Astrocyte (in vitro differentiated cells and primary cell): ENCODE results near the gene MESD. TPM values are rescaled to one million over a fixed set of nuclear protein-coding genes. Genes with fewer than 3 reads are reported as not detected.

Experiments used
- DNase-seq: peaks from one replicate; pipeline ENCODE4 v3.0.0-alpha.2; 2010; ENCODE audit warnings: low read depth
- FAIRE-seq: peaks from 2 replicates; lab custom pipeline; 2011; peaks lifted over from hg19 to GRCh38; lab: Jason Lieb, UNC
- H2AFZ ChIP-seq: 2 replicates; pipeline ENCODE4 v1.6.0; 2012; ENCODE audit warnings: low read depth, low read length, inconsistent platforms
- H3K27ac ChIP-seq: 2 replicates; pipeline ENCODE4 v1.5.1; 2011; ENCODE audit warnings: low read depth, low read length, inconsistent platforms
- H3K27me3 ChIP-seq: 2 replicates; pipeline ENCODE4 v1.6.0; 2011; ENCODE audit warnings: low read length, inconsistent platforms; ENCODE audit not compliant: insufficient read depth
- H3K36me3 ChIP-seq: 2 replicates; pipeline ENCODE4 v1.5.1; 2011; ENCODE audit warnings: low read length, inconsistent platforms; ENCODE audit not compliant: insufficient read depth
- H3K4me1 ChIP-seq: 2 replicates; pipeline ENCODE4 v1.5.1; 2011; ENCODE audit warnings: low read length, inconsistent platforms; ENCODE audit not compliant: insufficient read depth
- H3K4me2 ChIP-seq: 2 replicates; pipeline ENCODE4 v1.6.0; 2012; ENCODE audit warnings: low read length, inconsistent platforms
- H3K4me3 ChIP-seq: 2 replicates; pipeline ENCODE4 v1.5.1; 2011; ENCODE audit warnings: low read depth, mild to moderate bottlenecking, low read length, inconsistent platforms; ENCODE audit not compliant: insufficient read depth
- H3K79me2 ChIP-seq: 2 replicates; pipeline ENCODE4 v1.6.0; 2012; ENCODE audit warnings: mild to moderate bottlenecking, low read length, inconsistent platforms; ENCODE audit not compliant: insufficient read depth
- H3K9ac ChIP-seq: 2 replicates; pipeline ENCODE4 v1.6.0; 2012; ENCODE audit warnings: mild to moderate bottlenecking, low read length, inconsistent platforms
- H3K9me3 ChIP-seq: 2 replicates; pipeline ENCODE4 v1.5.1; 2012; ENCODE audit warnings: low read depth, mild to moderate bottlenecking, low read length, inconsistent platforms; ENCODE audit not compliant: insufficient read depth
- H4K20me1 ChIP-seq: 2 replicates; pipeline ENCODE4 v1.6.0; 2012; ENCODE audit warnings: low read length, inconsistent platforms; ENCODE audit not compliant: insufficient read depth
- H3K27ac Mint-ChIP-seq: one replicate; pipeline ENCODE4 v1.8.0; 2021; ENCODE audit warnings: mild to moderate bottlenecking, mixed read lengths; ENCODE audit not compliant: unreplicated experiment
- H3K27me3 Mint-ChIP-seq: one replicate; pipeline ENCODE4 v1.8.0; 2021; ENCODE audit warnings: low read depth, mixed read lengths; ENCODE audit not compliant: unreplicated experiment
- H3K36me3 Mint-ChIP-seq: one replicate; pipeline ENCODE4 v1.8.0; 2021; ENCODE audit warnings: low read depth, mixed read lengths; ENCODE audit not compliant: unreplicated experiment
- H3K4me1 Mint-ChIP-seq: one replicate; pipeline ENCODE4 v1.8.0; 2021; ENCODE audit warnings: low read depth, mixed read lengths; ENCODE audit not compliant: unreplicated experiment
- H3K4me3 Mint-ChIP-seq: one replicate; pipeline ENCODE4 v1.8.0; 2021; ENCODE audit warnings: mild to moderate bottlenecking, moderate library complexity, mixed read lengths; ENCODE audit not compliant: unreplicated experiment
- H3K9me3 Mint-ChIP-seq: one replicate; pipeline ENCODE4 v1.8.0; 2021; ENCODE audit warnings: mild to moderate bottlenecking, mixed read lengths; ENCODE audit not compliant: unreplicated experiment
- EZH2 ChIP-seq: IDR thresholded peaks from 2 replicates; pipeline ENCODE4 v1.6.1; 2012; ENCODE audit warnings: mild to moderate bottlenecking, low read length, inconsistent platforms; ENCODE audit not compliant: insufficient read depth
- total RNA-seq: library from RNA; stranded (reverse); gene quantifications from 2 replicates; pipeline ENCODE4 v1.2.1, GENCODE V29; 2021
- TF ChIP-seq, protein P1 (sequence below): IDR thresholded peaks from 2 replicates; pipeline ENCODE4 v1.5.1; 2011; ENCODE audit warnings: low read depth, mild to moderate bottlenecking, inconsistent platforms, low read length, moderate library complexity; ENCODE audit not compliant: insufficient read depth

Gene MESD
- total RNA-seq, 1 donor from 2014 or later, result 33.1 TPM

DNA sequence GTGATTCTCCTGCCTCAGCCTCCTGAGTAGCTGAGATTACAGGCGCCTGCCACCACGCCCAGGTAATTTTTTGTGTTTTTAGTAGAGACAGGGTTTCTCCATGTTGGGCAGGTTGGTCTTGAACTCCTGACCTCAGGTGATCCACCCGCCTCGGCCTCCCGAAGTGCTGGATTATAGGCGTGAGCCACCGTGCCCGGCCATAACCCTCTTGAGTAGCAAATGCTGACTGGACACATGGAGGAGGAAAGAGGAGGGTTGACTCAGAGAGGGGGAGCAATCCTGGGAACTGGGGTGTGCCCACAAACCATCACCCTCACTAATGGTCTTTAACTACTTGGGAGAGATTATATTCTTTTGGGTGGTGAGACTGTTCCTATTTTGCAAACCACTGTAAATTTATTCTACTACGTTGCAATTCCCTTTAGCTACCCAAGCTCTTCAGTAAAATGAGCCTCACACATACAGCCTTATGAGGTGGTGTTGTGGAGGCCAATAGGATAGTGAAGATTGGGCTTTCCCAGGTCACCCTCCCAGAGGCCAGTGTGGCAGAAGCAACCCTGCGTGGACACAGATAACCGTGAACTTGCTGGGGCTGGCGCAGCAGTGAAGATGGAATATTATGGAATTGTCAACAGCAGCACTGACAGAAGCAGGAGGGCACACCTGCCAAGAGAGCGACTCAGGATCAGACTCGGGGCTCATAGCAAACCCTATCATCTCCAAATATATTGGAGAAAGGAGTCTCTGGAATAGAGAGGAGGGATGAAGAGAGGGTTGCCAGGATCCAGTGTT, 48.5 kb upstream of the MESD start:
- FAIRE-seq, result no peak
- H3K4me3 ChIP-seq, result no peak overlapping the region
- H3K9me3 ChIP-seq, result no peaks in the 10 kb centered on the region
- Mint-ChIP-seq H3K4me3 (no peak overlapping the region), H3K27ac (no peak overlapping the region), H3K36me3 (no peaks in the 10 kb centered on the region), H3K27me3 (peaks cover 9% of the 10 kb centered on the region), H3K9me3 (peaks cover 2% of the 10 kb centered on the region), H3K4me1 (peaks cover 2% of the 10 kb centered on the region)
- TF ChIP-seq EZH2, result no peak
- TF ChIP-seq, protein P1, sequence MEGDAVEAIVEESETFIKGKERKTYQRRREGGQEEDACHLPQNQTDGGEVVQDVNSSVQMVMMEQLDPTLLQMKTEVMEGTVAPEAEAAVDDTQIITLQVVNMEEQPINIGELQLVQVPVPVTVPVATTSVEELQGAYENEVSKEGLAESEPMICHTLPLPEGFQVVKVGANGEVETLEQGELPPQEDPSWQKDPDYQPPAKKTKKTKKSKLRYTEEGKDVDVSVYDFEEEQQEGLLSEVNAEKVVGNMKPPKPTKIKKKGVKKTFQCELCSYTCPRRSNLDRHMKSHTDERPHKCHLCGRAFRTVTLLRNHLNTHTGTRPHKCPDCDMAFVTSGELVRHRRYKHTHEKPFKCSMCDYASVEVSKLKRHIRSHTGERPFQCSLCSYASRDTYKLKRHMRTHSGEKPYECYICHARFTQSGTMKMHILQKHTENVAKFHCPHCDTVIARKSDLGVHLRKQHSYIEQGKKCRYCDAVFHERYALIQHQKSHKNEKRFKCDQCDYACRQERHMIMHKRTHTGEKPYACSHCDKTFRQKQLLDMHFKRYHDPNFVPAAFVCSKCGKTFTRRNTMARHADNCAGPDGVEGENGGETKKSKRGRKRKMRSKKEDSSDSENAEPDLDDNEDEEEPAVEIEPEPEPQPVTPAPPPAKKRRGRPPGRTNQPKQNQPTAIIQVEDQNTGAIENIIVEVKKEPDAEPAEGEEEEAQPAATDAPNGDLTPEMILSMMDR, result no peak
- H3K36me3 ChIP-seq, result no peaks in the 10 kb centered on the region
- no peaks in the 10 kb centered on the region for H3K79me2 ChIP-seq
- H3K27ac ChIP-seq, result no peak overlapping the region
- no peaks in the 10 kb centered on the region for H3K27me3 ChIP-seq
- H3K9ac ChIP-seq, result no peak overlapping the region
- H3K4me1 ChIP-seq, result no peaks in the 10 kb centered on the region
- DNase-seq, result no peak
- no peak overlapping the region for H2AFZ ChIP-seq
- H3K4me2 ChIP-seq, result no peak overlapping the region
- H4K20me1 ChIP-seq, result no peaks in the 10 kb centered on the region

DNA sequence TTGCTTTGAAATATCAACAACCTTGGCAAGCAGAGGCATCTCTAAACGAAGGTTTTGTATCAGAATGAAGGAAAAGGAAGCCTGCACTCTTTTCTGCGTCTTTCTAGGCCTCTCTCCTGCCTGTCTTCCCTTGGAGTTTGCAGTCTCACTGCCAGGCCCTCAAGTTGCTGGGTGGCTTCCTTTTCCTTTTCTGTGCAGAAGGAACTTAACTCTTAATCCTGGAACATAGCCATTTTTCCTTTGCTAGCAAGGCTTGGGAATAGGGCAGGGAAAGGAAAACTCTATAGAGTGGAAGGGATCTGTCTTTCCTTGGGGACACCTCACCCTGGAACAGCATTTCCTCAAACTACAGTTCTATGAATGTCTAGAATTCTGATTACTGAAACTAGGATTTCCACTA, 43.9 kb upstream of the MESD start:
- TF ChIP-seq, protein P1, result no peak
- TF ChIP-seq EZH2, result no peak
- FAIRE-seq, result no peak
- H3K9ac ChIP-seq, result no peak overlapping the region

DNA sequence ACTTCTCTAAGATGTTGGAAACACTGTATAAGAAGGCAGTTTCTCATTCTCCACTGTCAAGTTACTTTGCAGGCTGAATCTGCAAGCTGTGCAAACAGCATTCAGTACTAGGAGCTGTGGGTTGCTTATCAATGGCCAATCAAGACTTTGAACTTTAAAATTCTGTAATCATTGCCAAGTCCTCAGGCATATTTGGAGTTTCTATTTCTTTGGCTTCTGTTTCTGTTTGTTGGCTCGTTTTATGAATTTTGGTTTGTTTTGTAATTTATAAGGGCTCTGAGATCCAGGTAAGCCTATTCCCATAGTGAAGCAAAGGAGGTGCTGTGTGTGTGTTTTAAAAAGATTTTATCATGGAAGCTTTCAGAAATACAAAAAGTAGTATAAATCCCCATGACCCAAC, 43.2 kb upstream of the MESD start:
- H3K9me3 ChIP-seq, result peaks cover 6% of the 10 kb centered on the region
- Mint-ChIP-seq H3K4me1 (peaks cover 2% of the 10 kb centered on the region), H3K27me3 (peaks cover 2% of the 10 kb centered on the region), H3K36me3 (peaks cover 1% of the 10 kb centered on the region), H3K27ac (no peak overlapping the region), H3K9me3 (peaks cover 16% of the 10 kb centered on the region), H3K4me3 (no peak overlapping the region)
- FAIRE-seq, result no peak
- no peaks in the 10 kb centered on the region for H3K36me3 ChIP-seq
- H3K4me2 ChIP-seq, result no peak overlapping the region
- H3K4me1 ChIP-seq, result peaks cover 7% of the 10 kb centered on the region
- H3K79me2 ChIP-seq, result no peaks in the 10 kb centered on the region
- no peaks in the 10 kb centered on the region for H3K27me3 ChIP-seq
- no peak for DNase-seq
- H2AFZ ChIP-seq, result no peak overlapping the region
- H4K20me1 ChIP-seq, result no peaks in the 10 kb centered on the region
- H3K4me3 ChIP-seq, result no peak overlapping the region
- no peak for TF ChIP-seq EZH2
- TF ChIP-seq, protein P1, result no peak
- no peak overlapping the region for H3K27ac ChIP-seq
- no peak overlapping the region for H3K9ac ChIP-seq

More for the DNA sequence above, 43.9 kb upstream of the MESD start:
- H3K36me3 Mint-ChIP-seq, result peaks cover 1% of the 10 kb centered on the region
- Histone ChIP-seq H3K27me3 (no peaks in the 10 kb centered on the region), H2AFZ (no peak overlapping the region), H3K4me2 (no peak overlapping the region), H3K9me3 (peaks cover 6% of the 10 kb centered on the region), H4K20me1 (no peaks in the 10 kb centered on the region), H3K4me1 (peaks cover 7% of the 10 kb centered on the region), H3K27ac (no peak overlapping the region), H3K79me2 (no peaks in the 10 kb centered on the region), H3K36me3 (no peaks in the 10 kb centered on the region), H3K4me3 (no peak overlapping the region)
- H3K9me3 Mint-ChIP-seq, result peaks cover 16% of the 10 kb centered on the region
- DNase-seq, result no peak
- H3K27ac Mint-ChIP-seq, result no peak overlapping the region
- no peak overlapping the region for H3K4me3 Mint-ChIP-seq
- peaks cover 2% of the 10 kb centered on the region for H3K27me3 Mint-ChIP-seq
- peaks cover 2% of the 10 kb centered on the region for H3K4me1 Mint-ChIP-seq
